HepG2 (cell line): ENCODE results near the gene MBOAT7.
"Not testable (repeated sequence)": the region's sequence is repeated elsewhere in the genome, so short reads cannot be mapped to it uniquely, and the experiment has no call there.

Experiments
- CAMTA2 ChIP-seq: sonication (generic); formaldehyde crosslinking; IDR thresholded peaks from 2 replicates; pipeline ENCODE4 v1.4.0; 2020; ENCODE audit warnings: mild to moderate bottlenecking, missing genetic modification reagents, borderline replicate concordance
- MAX ChIP-seq: IDR thresholded peaks from 2 replicates; pipeline ENCODE4 v1.6.1; 2012; ENCODE audit warnings: inconsistent platforms

- TF ChIP-seq MAX, CAMTA2: not testable (repeated sequence)
These were observed 25.4 kb upstream of the MBOAT7 start for GRCh38 chr19:54214734-54215133.
